ENCODE measurements around the gene SHLD1.
A peak's percentile ranks its signal among the peaks of the same experiment; 100 is the strongest.
"Not testable (repeated sequence)": the region's sequence is repeated elsewhere in the genome, so short reads cannot be mapped to it uniquely, and the experiment has no call there.

The SHLD1 gene

DNA sequence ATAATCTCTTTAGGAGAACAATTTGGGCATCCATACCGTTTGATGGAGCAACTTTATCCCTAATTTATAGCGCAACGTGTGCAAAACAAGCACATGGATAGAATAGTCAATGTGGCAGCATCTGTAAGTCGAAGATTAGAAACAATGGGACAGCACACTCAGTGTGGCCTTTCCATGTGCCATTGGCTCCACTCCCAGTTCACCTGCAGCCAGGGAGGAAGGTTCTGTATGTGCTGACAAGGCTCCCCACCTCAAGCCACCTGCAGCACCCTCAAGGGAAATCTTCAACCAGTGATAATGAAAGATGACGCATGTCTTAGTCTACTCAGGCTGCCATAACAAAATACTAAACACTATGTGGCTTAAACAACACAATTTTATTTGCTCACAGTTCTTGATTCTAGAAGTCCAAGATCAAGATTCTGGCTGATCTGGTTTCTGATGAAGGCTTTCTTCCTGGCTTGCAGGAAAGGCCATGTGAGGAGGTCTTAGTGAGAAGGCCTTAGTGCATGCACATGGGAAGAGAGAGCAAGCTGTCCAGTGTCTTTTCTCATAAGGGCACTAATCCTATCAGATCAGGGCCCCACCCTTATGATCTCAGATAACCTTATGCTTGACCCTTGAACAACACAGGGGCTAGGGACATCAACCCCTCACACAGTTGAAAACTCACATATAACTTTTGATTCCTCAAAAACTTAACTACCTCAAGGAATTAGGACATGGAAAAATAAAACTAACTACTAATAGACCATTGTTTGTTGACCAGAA is 34.9 kb upstream of the SHLD1 start:
- H3K4me3 ChIP-seq (ENCODE audit: low read depth, low read length), result no peak overlapping the region
- DNase-seq (ENCODE audit: low read depth), result no peak
- TF ChIP-seq, protein P1, sequence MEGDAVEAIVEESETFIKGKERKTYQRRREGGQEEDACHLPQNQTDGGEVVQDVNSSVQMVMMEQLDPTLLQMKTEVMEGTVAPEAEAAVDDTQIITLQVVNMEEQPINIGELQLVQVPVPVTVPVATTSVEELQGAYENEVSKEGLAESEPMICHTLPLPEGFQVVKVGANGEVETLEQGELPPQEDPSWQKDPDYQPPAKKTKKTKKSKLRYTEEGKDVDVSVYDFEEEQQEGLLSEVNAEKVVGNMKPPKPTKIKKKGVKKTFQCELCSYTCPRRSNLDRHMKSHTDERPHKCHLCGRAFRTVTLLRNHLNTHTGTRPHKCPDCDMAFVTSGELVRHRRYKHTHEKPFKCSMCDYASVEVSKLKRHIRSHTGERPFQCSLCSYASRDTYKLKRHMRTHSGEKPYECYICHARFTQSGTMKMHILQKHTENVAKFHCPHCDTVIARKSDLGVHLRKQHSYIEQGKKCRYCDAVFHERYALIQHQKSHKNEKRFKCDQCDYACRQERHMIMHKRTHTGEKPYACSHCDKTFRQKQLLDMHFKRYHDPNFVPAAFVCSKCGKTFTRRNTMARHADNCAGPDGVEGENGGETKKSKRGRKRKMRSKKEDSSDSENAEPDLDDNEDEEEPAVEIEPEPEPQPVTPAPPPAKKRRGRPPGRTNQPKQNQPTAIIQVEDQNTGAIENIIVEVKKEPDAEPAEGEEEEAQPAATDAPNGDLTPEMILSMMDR (conservative IDR thresholded peaks at IDR 0.05; ENCODE audit: low read depth, low read length), result no peak

DNA sequence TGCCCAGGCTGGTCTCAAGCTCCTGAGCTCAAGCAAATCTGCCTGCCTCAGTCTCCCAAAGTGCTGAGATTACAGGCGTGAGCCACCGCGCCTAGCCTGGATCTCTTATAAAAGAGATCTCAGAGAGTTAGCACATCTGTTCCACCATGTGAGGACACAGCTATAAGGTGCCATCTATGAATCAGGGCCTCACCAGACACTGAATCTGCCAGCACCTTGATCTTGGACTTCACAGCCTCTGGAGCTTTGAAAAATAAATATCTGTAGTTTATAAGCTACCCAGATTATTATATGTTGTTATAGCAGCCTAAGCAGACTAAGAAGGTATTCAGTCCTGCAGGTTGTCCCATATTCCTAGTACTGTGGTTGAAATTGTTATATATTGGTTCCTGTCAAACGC is 33.2 kb upstream of the SHLD1 start:
- H3K4me3 ChIP-seq (ENCODE audit: low read depth, low read length), result no peak overlapping the region
- TF ChIP-seq, protein P1 (conservative IDR thresholded peaks at IDR 0.05; ENCODE audit: low read depth, low read length), result no peak
- DNase-seq (ENCODE audit: low read depth), result no peak

DNA sequence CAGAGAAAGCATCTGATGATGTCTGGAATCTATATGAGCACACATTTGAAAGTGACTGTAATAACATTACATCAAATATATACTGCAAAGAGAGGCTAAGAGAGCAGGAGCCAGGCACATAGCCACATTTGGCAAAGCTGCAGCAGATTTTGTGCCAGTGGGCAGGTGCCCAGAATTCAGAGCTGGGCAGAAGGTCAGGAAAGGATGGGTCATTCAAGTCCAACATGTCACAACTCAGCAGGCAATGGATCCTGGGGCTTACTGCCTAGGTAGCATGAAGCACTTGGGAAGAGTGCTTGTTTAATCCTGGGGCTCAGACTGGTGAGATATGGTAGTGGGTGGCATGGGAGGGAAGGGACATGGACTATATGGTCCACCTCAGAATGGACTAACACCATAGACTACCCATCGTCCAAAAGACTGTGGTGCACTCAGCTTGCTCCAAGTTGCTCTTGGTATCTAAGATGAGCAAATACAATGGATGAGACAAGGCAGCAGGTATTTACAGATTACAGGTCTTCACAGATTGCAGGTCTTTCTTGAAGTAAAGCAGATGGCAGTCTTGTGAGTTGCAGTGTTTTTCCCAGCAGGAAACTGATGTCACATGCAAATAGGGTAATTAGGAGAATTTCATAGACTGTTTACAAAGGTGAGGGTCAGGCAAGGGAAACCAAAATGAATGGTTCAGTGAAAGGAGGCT is 31.2 kb upstream of the SHLD1 start:
- no peak overlapping the region for H3K4me3 ChIP-seq (ENCODE audit: low read depth, low read length)
- TF ChIP-seq, protein P1 (conservative IDR thresholded peaks at IDR 0.05; ENCODE audit: low read depth, low read length), result no peak
- no peak for DNase-seq (ENCODE audit: low read depth)

DNA sequence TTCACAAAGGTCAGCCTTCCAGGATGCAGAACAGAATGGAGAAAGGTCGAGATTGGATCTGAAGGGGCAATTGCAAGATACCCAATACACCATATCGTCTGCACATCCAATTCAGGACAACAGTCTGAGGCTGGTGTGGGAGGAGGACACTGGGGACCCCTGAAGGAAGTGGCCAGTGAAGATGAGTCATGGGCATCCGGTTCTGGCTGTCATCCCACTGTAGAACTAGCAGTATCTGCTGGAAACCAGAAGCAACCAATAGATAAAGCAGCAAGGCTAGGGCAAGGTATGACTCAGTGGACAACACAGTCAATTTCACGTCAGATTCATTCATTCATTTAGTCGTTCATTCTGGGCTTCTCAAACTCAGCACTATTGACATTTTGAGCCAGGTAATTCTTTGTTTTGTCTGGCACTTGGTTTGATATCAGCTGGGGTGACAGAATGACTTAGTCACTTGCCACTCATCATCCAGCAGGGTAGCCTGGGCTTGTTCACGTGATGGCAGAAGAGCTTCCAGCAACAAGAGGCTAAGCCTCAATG is 30.3 kb upstream of the SHLD1 start:
- TF ChIP-seq, protein P1 (conservative IDR thresholded peaks at IDR 0.05; ENCODE audit: low read depth, low read length), result no peak
- peak; percentile 58 for DNase-seq (ENCODE audit: low read depth)
- no peak overlapping the region for H3K4me3 ChIP-seq (ENCODE audit: low read depth, low read length)

DNA sequence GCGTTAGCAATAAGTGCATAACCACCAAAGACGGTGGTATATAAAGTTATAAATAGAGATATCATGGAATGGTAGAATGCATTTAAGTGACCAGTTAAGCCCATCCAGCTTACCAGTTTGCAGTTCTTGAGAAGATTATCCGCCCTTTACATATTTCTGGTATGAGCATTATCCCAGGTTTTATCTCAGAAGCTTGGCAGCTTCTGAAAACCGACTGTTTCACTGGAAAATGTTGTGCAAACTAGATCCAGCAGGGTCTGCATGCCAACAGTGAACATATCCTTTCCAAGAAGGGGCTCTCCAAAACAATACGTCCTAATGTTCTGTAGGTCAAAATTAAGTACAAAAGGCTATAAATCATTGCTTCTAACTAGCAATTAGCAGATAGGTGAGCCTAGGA is 29.5 kb upstream of the SHLD1 start:
- TF ChIP-seq, protein P1 (conservative IDR thresholded peaks at IDR 0.05; ENCODE audit: low read depth, low read length), result no peak
- DNase-seq (ENCODE audit: low read depth), result peak; percentile 44
- H3K4me3 ChIP-seq (ENCODE audit: low read depth, low read length), result no peak overlapping the region

DNA sequence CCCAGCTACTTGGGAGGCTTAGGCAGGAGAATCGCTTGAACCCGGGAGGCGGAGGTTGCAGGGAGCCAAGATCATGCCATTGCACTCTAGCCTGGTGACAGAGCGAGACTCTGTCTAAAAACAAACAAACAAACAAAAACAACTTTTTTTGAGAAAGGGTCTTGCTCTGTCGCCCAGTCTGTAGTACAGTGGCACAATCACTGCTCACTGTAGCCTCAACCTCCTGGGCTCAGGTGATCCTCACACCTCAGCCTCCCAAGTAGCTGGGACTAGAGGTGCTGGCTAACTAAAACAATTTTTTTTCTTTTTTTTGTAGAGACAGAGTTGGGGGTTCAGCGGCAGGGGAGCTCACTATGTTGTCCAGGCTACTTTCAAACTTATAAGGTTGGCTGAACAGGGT is 28.8 kb upstream of the SHLD1 start:
- not testable (repeated sequence) for H3K4me3 ChIP-seq (ENCODE audit: low read depth, low read length); DNase-seq (ENCODE audit: low read depth)

DNA sequence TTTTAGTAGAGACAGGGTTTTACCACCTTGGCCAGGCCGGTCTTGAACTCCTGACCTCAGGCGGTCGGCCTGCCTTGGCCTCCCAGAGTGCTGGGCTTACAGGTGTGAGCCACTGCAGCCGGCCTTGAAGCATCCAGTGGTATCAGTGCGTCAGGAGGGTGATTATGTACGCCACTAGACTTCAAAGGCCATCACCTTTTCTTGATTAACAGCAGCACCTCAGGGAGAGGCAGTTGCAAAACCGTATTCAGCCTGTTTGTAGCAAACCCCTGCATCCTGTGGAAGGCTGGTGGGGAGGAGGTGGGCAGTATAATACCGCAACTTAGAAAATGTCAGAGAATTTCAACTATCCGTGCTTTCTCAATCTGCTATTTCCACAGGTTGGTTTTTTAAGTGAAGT is 27.3 kb upstream of the SHLD1 start:
- H3K4me3 ChIP-seq (ENCODE audit: low read depth, low read length), result no peak overlapping the region
- no peak for DNase-seq (ENCODE audit: low read depth)
- TF ChIP-seq, protein P1 (conservative IDR thresholded peaks at IDR 0.05; ENCODE audit: low read depth, low read length), result no peak

DNA sequence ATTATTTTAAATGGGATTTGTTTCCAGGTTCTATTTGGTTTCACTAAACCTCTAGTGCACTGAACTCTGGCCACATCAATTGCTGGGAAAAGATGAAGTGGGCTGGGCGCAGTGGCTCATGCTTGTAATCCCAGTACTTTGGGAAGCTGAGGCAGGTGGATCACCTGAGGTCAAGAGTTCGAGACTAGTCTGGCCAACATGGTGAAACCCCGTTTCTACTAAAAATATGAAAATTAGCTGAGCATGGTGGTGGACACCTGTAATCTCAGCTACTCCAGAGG is 25.1 kb upstream of the SHLD1 start:
- not testable (repeated sequence) for DNase-seq (ENCODE audit: low read depth); H3K4me3 ChIP-seq (ENCODE audit: low read depth, low read length)

Data from choroid plexus epithelial cell (primary cell).